Vagina (tissue), 2 donors: Measurements from ENCODE around the gene EXOC6B. TPM values are rescaled to one million over a fixed set of nuclear protein-coding genes. Genes with fewer than 3 reads are reported as not detected.

ENCODE experiments used
- DNase-seq, 2 donors: peaks; one replicate each; pipeline ENCODE4 v3.0.0-alpha.2; 2017; ENCODE audit errors: extremely low spot score in 2 of 2
- H3K27ac ChIP-seq: fragments of 200-600 bp; sonication (generic); one replicate; pipeline ENCODE4 v1.5.1; 2019
- H3K27me3 ChIP-seq: fragments of 200-600 bp; sonication (generic); one replicate; pipeline ENCODE4 v1.5.1; 2019
- H3K36me3 ChIP-seq, 2 donors: fragments of 200-600 bp; sonication (generic); one replicate each; pipeline ENCODE4 v1.5.1; 2017 to 2019
- H3K4me1 ChIP-seq: fragments of 200-600 bp; sonication (generic); one replicate; pipeline ENCODE4 v1.5.1; 2019
- H3K4me3 ChIP-seq, 2 donors: fragments of 200-600 bp; sonication (generic); 1 replicate in 1 of 2; 2 replicates in 1 of 2; pipeline ENCODE4 v1.5.1; 2016 to 2019
- H3K9me3 ChIP-seq: fragments of 200-600 bp; sonication (generic); one replicate; pipeline ENCODE4 v1.5.1; 2019
- CTCF ChIP-seq, 3 experiments: fragments of 450-650 bp in 2 of 3; fragments of 200-600 bp in 1 of 3; sonication (generic) in 1 of 3; IDR thresholded peaks; one replicate each; pipeline ENCODE4 v1.5.1; 2017 to 2019; ENCODE audit warnings: antibody characterized with exemption in 3 of 3, mild to moderate bottlenecking in 2 of 3, moderate library complexity in 2 of 3
- POLR2A ChIP-seq, 2 donors: fragments of 450-650 bp; IDR thresholded peaks; one replicate each; pipeline ENCODE4 v1.6.1; 2017; ENCODE audit warnings: antibody characterized with exemption in 2 of 2, mild to moderate bottlenecking in 2 of 2, moderate library complexity in 2 of 2
- POLR2AphosphoS5 ChIP-seq, 2 donors: sonication (generic); formaldehyde crosslinking; IDR thresholded peaks; one replicate each; pipeline ENCODE4 v1.9.0; 2017; ENCODE audit warnings: antibody characterized with exemption in 2 of 2, mild to moderate bottlenecking in 2 of 2, low read depth in 1 of 2; ENCODE audit not compliant: insufficient read depth in 1 of 2
- intact Hi-C: fragments of 100-400 bp; cut with DNase I; formaldehyde crosslinking; loops from one replicate; pipeline ENCODE4 v1.15.1; 2023
- total RNA-seq: library from RNA; depleted of rRNA; stranded (reverse); fragments of >200 nt; gene quantifications from one replicate; pipeline ENCODE4 v1.2.3, GENCODE V29; 2016

The EXOC6B gene
- total RNA-seq, 1 donor from 2014 or later: 41.5 TPM

- Histone ChIP-seq H3K4me3 (peak overlapping the region; percentile 42 to 43), H3K4me1 (peaks cover 64% of the 10 kb centered on the region), H3K9me3 (no peaks in the 10 kb centered on the region), H3K36me3 (no peaks in the 10 kb centered on the region), H3K27me3 (peaks cover 21% of the 10 kb centered on the region), H3K27ac (no peak overlapping the region)
- intact Hi-C loops: loop anchor here (10.0 kb wide), 2 partner anchors 213 to 437 kb away; no protein-coding TSS in a partner anchor
- TF ChIP-seq POLR2AphosphoS5 (IDR thresholded peaks at IDR 0.05; ENCODE audit: insufficient read depth in 1 of 2, low read depth in 1 of 2) (no peak), CTCF (IDR thresholded peaks at IDR 0.05) (no peak), POLR2A (IDR thresholded peaks at IDR 0.05) (no peak)
- peak in 1 of 2 donors; percentile 69 for DNase-seq
Measured at GRCh38 chr2:72148003-72148836, 677.6 kb downstream of the EXOC6B start.

DNA sequence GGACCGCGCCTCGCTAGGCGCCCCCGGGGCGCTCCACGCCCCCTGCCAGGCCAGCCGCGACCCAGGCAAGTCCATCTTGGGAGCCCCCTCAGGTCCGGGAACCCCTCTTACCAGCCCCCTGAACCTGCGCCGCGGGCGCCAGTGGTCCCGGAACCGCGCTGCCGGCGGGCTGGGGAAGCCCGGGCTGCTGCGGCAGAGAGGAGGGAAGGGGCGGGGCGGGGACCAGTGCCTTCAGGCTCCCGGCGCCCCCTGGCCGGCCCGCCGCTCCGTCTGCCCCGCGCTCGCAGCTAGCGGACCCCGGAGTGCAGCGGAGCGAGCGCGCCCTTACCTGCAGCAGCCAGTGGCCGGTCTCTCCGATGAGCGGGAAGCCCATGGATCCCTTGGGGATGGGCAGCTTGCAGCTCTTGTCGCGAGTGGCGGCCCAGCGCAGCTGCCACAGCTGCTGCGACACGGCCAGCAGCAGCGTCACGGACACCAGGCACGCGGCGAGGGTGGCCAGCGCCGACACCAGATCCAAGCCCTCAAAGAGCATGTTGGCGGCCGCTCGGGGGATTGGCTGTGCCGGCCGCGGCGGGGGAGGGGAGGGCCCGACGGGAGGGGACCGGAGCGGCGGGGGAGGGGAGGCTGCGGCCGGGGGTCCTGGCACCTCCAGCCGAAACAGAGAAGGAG lies 678.4 kb downstream of the EXOC6B start, which contains the start of gene CYP26B1:
Gene CYP26B1 (minus strand): TSS at position 560 of the 669 bp plus-strand sequence. CDS start 28 bp downstream, at position 532.
- H3K4me1 ChIP-seq: peaks cover 72% of the 10 kb centered on the region
- H3K27ac ChIP-seq: peak within 1 kb of the TSS; percentile 16

GRCh38 chr2:72146347-72147302 lies 679.2 kb downstream of the EXOC6B start:
- Histone ChIP-seq H3K9me3 (no peaks in the 10 kb centered on the region), H3K27ac (peak overlapping the region; percentile 16), H3K4me3 (peak overlapping the region; percentile 42 to 43), H3K27me3 (peaks cover 21% of the 10 kb centered on the region), H3K36me3 (no peaks in the 10 kb centered on the region), H3K4me1 (peaks cover 75% of the 10 kb centered on the region)
- DNase-seq: peak in 1 of 2 donors; percentile 65
- intact Hi-C loops: loop anchor here (10.0 kb wide), 2 partner anchors 212 to 438 kb away; no protein-coding TSS in a partner anchor
- TF ChIP-seq CTCF (IDR thresholded peaks at IDR 0.05): no peak
- TF ChIP-seq POLR2A (IDR thresholded peaks at IDR 0.05): no peak
- no peak for TF ChIP-seq POLR2AphosphoS5 (IDR thresholded peaks at IDR 0.05; ENCODE audit: insufficient read depth in 1 of 2, low read depth in 1 of 2)

More for the DNA sequence above, 678.4 kb downstream of the EXOC6B start, which contains the start of gene CYP26B1:
- intact Hi-C loops: loop anchor here (10.0 kb wide), 2 partner anchors 213 to 437 kb away; no protein-coding TSS in a partner anchor
- Histone ChIP-seq H3K27me3 (peaks cover 21% of the 10 kb centered on the region), H3K9me3 (no peaks in the 10 kb centered on the region), H3K36me3 (no peaks in the 10 kb centered on the region), H3K4me3 (peak within 1 kb of the TSS; percentile 42 to 43)
- TF ChIP-seq POLR2A (IDR thresholded peaks at IDR 0.05) (no peak), CTCF (IDR thresholded peaks at IDR 0.05) (no peak), POLR2AphosphoS5 (IDR thresholded peaks at IDR 0.05; ENCODE audit: insufficient read depth in 1 of 2, low read depth in 1 of 2) (no peak)
- DNase-seq: peak in 1 of 2 donors; percentile 75

- no peak for TF ChIP-seq POLR2AphosphoS5 (IDR thresholded peaks at IDR 0.05; ENCODE audit: insufficient read depth in 1 of 2, low read depth in 1 of 2)
- TF ChIP-seq CTCF (IDR thresholded peaks at IDR 0.05): no peak
- no peaks in the 10 kb centered on the region for H3K9me3 ChIP-seq
- H3K27me3 ChIP-seq: peaks cover 21% of the 10 kb centered on the region
- H3K36me3 ChIP-seq: no peaks in the 10 kb centered on the region
- peak overlapping the region; percentile 40 to 42 for H3K4me3 ChIP-seq
- intact Hi-C loops: loop anchor here (10.0 kb wide), 2 partner anchors 211 to 439 kb away; no protein-coding TSS in a partner anchor
- DNase-seq: peak; percentile 77 to 81
- H3K27ac ChIP-seq: peak overlapping the region; percentile 16
- H3K4me1 ChIP-seq: peaks cover 75% of the 10 kb centered on the region
Measured at GRCh38 chr2:72145658-72146329, 680.0 kb downstream of the EXOC6B start.
